Measurements from ENCODE around the gene GPR161. TPM values are rescaled to one million over a fixed set of nuclear protein-coding genes. Genes with fewer than 3 reads are reported as not detected.

Gene GPR161
- total and polyA plus RNA-seq, 9 of the 15 experiments (the other 6 are each of a cell fraction or from before 2014, with no cell fraction given), result 0.15 to 2.4 (median 0.76) TPM

DNA sequence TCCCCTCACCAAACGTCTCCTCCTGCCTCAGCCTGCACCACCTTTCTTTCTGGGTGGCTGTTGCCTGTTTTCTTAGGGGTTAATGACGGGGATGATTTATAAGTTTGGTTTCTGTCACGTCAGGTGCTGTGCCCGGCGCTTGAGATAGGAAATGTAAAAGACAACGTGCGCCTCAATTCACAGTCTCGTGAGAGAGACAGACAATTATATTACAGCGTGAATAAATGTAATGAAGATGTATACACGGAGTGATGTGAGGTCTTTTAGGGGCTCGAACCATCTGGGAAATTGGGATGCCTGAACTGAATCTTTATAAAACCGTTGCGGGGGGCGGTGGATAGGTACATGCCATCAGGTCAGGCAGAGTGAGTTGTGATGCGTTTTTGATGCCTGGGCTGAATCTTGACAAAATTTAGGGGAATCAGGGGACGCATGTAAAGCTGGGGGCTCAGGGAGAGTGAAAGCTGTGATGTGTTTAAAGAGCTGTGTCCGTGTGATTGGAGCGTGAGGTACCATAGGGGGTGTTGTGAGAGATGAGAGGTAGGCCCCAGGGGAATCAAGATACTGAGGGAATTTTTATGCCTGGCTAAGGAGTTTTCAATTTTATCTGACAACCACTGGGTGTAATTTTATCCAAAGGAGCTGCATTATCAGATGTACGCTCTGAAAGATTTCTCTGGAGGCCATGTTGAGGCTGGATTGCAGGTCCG is 42.9 kb upstream of the GPR161 start (continued):
- TF ChIP-seq PML (IDR thresholded peaks at IDR 0.05; ENCODE audit: low read length) (no peak), ZNF165 (CRISPR knock-in tag; IDR thresholded peaks at IDR 0.05; ENCODE audit: borderline replicate concordance) (peak; percentile 74; the same call in 1 of the 2 replicates), MED1 (CRISPR knock-in tag; IDR thresholded peaks at IDR 0.05; ENCODE audit: borderline replicate concordance) (no peak), SNIP1 (IDR thresholded peaks at IDR 0.05; ENCODE audit: low read depth) (no peak), ILK (tag; IDR thresholded peaks at IDR 0.05; ENCODE audit: borderline replicate concordance, low read depth) (no peak), ZNF444 (CRISPR knock-in tag; IDR thresholded peaks at IDR 0.05) (no peak), ZNF436 (CRISPR knock-in tag; IDR thresholded peaks at IDR 0.05) (no peak), SMARCC2 (IDR thresholded peaks at IDR 0.05; ENCODE audit: low read depth) (no peak), LEF1 (IDR thresholded peaks at IDR 0.05) (no peak), SAP30 (IDR thresholded peaks at IDR 0.05; ENCODE audit: borderline replicate concordance, insufficient read depth, low read depth, low read length, poor library complexity, severe bottlenecking) (peak; percentile 7), POLR2AphosphoS2 (IDR thresholded peaks at IDR 0.05; ENCODE audit: low read length) (no peak), MCM7 (IDR thresholded peaks at IDR 0.05) (no peak), MYC (IDR thresholded peaks at IDR 0.05; ENCODE audit: low read depth, low read length) (no peak), MYC (CRISPR knock-in tag; IDR thresholded peaks at IDR 0.05; ENCODE audit: borderline replicate concordance, low read depth) (no peak), ZNF263 (CRISPR knock-in tag; IDR thresholded peaks at IDR 0.05; ENCODE audit: borderline replicate concordance) (no peak)
- TF ChIP-seq, protein P1, sequence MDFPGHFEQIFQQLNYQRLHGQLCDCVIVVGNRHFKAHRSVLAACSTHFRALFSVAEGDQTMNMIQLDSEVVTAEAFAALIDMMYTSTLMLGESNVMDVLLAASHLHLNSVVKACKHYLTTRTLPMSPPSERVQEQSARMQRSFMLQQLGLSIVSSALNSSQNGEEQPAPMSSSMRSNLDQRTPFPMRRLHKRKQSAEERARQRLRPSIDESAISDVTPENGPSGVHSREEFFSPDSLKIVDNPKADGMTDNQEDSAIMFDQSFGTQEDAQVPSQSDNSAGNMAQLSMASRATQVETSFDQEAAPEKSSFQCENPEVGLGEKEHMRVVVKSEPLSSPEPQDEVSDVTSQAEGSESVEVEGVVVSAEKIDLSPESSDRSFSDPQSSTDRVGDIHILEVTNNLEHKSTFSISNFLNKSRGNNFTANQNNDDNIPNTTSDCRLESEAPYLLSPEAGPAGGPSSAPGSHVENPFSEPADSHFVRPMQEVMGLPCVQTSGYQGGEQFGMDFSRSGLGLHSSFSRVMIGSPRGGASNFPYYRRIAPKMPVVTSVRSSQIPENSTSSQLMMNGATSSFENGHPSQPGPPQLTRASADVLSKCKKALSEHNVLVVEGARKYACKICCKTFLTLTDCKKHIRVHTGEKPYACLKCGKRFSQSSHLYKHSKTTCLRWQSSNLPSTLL (IDR thresholded peaks at IDR 0.05), result no peak
- TF ChIP-seq, protein P2, sequence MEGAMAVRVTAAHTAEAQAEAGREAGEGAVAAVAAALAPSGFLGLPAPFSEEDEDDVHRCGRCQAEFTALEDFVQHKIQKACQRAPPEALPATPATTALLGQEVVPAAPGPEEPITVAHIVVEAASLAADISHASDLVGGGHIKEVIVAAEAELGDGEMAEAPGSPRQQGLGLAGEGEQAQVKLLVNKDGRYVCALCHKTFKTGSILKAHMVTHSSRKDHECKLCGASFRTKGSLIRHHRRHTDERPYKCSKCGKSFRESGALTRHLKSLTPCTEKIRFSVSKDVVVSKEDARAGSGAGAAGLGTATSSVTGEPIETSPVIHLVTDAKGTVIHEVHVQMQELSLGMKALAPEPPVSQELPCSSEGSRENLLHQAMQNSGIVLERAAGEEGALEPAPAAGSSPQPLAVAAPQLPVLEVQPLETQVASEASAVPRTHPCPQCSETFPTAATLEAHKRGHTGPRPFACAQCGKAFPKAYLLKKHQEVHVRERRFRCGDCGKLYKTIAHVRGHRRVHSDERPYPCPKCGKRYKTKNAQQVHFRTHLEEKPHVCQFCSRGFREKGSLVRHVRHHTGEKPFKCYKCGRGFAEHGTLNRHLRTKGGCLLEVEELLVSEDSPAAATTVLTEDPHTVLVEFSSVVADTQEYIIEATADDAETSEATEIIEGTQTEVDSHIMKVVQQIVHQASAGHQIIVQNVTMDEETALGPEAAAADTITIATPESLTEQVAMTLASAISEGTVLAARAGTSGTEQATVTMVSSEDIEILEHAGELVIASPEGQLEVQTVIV (CRISPR knock-in tag; IDR thresholded peaks at IDR 0.05; ENCODE audit: borderline replicate concordance), result no peak
- TF ChIP-seq, protein P3, sequence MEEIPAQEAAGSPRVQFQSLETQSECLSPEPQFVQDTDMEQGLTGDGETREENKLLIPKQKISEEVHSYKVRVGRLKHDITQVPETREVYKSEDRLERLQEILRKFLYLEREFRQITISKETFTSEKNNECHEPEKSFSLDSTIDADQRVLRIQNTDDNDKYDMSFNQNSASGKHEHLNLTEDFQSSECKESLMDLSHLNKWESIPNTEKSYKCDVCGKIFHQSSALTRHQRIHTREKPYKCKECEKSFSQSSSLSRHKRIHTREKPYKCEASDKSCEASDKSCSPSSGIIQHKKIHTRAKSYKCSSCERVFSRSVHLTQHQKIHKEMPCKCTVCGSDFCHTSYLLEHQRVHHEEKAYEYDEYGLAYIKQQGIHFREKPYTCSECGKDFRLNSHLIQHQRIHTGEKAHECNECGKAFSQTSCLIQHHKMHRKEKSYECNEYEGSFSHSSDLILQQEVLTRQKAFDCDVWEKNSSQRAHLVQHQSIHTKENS (CRISPR knock-in tag; IDR thresholded peaks at IDR 0.05), result no peak
- TF ChIP-seq, protein P4, sequence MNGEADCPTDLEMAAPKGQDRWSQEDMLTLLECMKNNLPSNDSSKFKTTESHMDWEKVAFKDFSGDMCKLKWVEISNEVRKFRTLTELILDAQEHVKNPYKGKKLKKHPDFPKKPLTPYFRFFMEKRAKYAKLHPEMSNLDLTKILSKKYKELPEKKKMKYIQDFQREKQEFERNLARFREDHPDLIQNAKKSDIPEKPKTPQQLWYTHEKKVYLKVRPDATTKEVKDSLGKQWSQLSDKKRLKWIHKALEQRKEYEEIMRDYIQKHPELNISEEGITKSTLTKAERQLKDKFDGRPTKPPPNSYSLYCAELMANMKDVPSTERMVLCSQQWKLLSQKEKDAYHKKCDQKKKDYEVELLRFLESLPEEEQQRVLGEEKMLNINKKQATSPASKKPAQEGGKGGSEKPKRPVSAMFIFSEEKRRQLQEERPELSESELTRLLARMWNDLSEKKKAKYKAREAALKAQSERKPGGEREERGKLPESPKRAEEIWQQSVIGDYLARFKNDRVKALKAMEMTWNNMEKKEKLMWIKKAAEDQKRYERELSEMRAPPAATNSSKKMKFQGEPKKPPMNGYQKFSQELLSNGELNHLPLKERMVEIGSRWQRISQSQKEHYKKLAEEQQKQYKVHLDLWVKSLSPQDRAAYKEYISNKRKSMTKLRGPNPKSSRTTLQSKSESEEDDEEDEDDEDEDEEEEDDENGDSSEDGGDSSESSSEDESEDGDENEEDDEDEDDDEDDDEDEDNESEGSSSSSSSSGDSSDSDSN (IDR thresholded peaks at IDR 0.05; ENCODE audit: borderline replicate concordance in 1 of 2, low read depth in 2 of 2, low read length in 2 of 2), result no peak

Data from K562 (cell line).